HEK293 (cell line): ENCODE results near the gene ADCY7.

Experiments used
- CTCF ChIA-PET: fragments of 350-600 bp; formaldehyde crosslinking; extraction: SDS; loops from one replicate; lab custom pipeline; 2021; ENCODE audit warnings: antibody characterized with exemption; lab: Yijun Ruan, JAX
- POLR2A ChIA-PET: fragments of 300-600 bp; formaldehyde crosslinking; extraction: SDS; loops from one replicate; lab custom pipeline; 2020; ENCODE audit warnings: antibody characterized with exemption, inconsistent platforms; lab: Yijun Ruan, JAX
- H3K27ac ChIP-seq: fragments of 200-500 bp; sonication (Bioruptor generic); 2 replicates; pipeline ENCODE4 v1.5.1; 2014; ENCODE audit warnings: low read depth, low read length, control low read depth, inconsistent platforms; ENCODE audit errors: extremely low read depth
- H3K36me3 ChIP-seq, 2 experiments: fragments of 200-500 bp in 1 of 2; sonication (Bioruptor generic) in 1 of 2; 1 replicate in 1 of 2; 2 replicates in 1 of 2; pipeline ENCODE4 v1.5.1; 2014 to 2017; ENCODE audit warnings: inconsistent platforms in 2 of 2, low read length in 2 of 2; ENCODE audit not compliant: control insufficient read depth in 2 of 2, insufficient read depth in 1 of 2
- H3K4me1 ChIP-seq: fragments of 200-500 bp; sonication (Bioruptor generic); 2 replicates; pipeline ENCODE4 v1.5.1; 2014; ENCODE audit warnings: mild to moderate bottlenecking, low read length, inconsistent platforms; ENCODE audit not compliant: control insufficient read depth, insufficient read depth
- H3K4me3 ChIP-seq: 2 replicates; pipeline ENCODE4 v1.5.1; 2011; ENCODE audit warnings: low read depth, mild to moderate bottlenecking, control low read depth, low read length, moderate library complexity
- H3K9me3 ChIP-seq: fragments of 200-500 bp; sonication (Bioruptor generic); 2 replicates; pipeline ENCODE4 v1.5.1; 2014; ENCODE audit warnings: low read depth, low read length, inconsistent platforms; ENCODE audit not compliant: control insufficient read depth, insufficient read depth
- ATF2 ChIP-seq: fragments of 450-650 bp; formaldehyde crosslinking; IDR thresholded peaks from 2 replicates; pipeline ENCODE4 v1.5.1; 2016; ENCODE audit warnings: missing biosample characterization, missing genetic modification characterization, low read depth
- PRDM1 ChIP-seq: fragments of 450-650 bp; formaldehyde crosslinking; IDR thresholded peaks from 2 replicates; pipeline ENCODE4; 2016; ENCODE audit warnings: missing biosample characterization, missing genetic modification characterization
- PRDM2 ChIP-seq: fragments of 450-650 bp; formaldehyde crosslinking; IDR thresholded peaks from 2 replicates; pipeline ENCODE4 v1.5.1; 2016; ENCODE audit warnings: missing biosample characterization, missing genetic modification characterization, borderline replicate concordance
- SCRT1 ChIP-seq: fragments of 450-650 bp; formaldehyde crosslinking; IDR thresholded peaks from 2 replicates; pipeline ENCODE4 v1.5.1; 2016; ENCODE audit warnings: missing biosample characterization, missing genetic modification characterization, borderline replicate concordance
- ZBTB17 ChIP-seq: fragments of 450-650 bp; formaldehyde crosslinking; IDR thresholded peaks from 2 replicates; pipeline ENCODE4 v1.5.1; 2016; ENCODE audit warnings: missing biosample characterization, missing genetic modification characterization
- ZNF10 ChIP-seq: fragments of 450-650 bp; formaldehyde crosslinking; IDR thresholded peaks from 2 replicates; pipeline ENCODE4 v1.5.1; 2017; ENCODE audit warnings: missing biosample characterization, missing genetic modification characterization
- ZNF114 ChIP-seq: fragments of 450-650 bp; formaldehyde crosslinking; IDR thresholded peaks from 2 replicates; pipeline ENCODE4 v1.5.0; 2017; ENCODE audit warnings: missing biosample characterization, missing genetic modification characterization
- ZNF146 ChIP-seq: fragments of 450-650 bp; formaldehyde crosslinking; IDR thresholded peaks from 2 replicates; pipeline ENCODE4 v1.5.1; 2016; ENCODE audit warnings: missing biosample characterization, missing genetic modification characterization
- ZNF214 ChIP-seq: fragments of 450-650 bp; formaldehyde crosslinking; IDR thresholded peaks from 2 replicates; pipeline ENCODE4 v1.5.1; 2017; ENCODE audit warnings: missing biosample characterization, mild to moderate bottlenecking, missing genetic modification characterization, borderline replicate concordance
- ZNF23 ChIP-seq: fragments of 450-650 bp; formaldehyde crosslinking; IDR thresholded peaks from 2 replicates; pipeline ENCODE4 v1.5.1; 2016; ENCODE audit warnings: missing biosample characterization, missing genetic modification characterization, borderline replicate concordance
- ZNF488 ChIP-seq: fragments of 450-650 bp; formaldehyde crosslinking; IDR thresholded peaks from 2 replicates; pipeline ENCODE4 v1.5.1; 2016; ENCODE audit warnings: missing biosample characterization, missing genetic modification characterization
- ZNF521 ChIP-seq: fragments of 450-650 bp; formaldehyde crosslinking; IDR thresholded peaks from 2 replicates; pipeline ENCODE4 v1.5.1; 2017; ENCODE audit warnings: missing biosample characterization, mild to moderate bottlenecking, missing genetic modification characterization
- ZNF549 ChIP-seq: fragments of 450-650 bp; IDR thresholded peaks from 2 replicates; pipeline ENCODE4 v1.5.1; 2018; ENCODE audit warnings: missing biosample characterization, missing genetic modification characterization, mild to moderate bottlenecking, inconsistent platforms, moderate library complexity
- ZNF623 ChIP-seq: fragments of 450-650 bp; formaldehyde crosslinking; IDR thresholded peaks from 2 replicates; pipeline ENCODE4 v1.5.1; 2016; ENCODE audit warnings: missing biosample characterization, missing genetic modification characterization

The ADCY7 gene

DNA sequence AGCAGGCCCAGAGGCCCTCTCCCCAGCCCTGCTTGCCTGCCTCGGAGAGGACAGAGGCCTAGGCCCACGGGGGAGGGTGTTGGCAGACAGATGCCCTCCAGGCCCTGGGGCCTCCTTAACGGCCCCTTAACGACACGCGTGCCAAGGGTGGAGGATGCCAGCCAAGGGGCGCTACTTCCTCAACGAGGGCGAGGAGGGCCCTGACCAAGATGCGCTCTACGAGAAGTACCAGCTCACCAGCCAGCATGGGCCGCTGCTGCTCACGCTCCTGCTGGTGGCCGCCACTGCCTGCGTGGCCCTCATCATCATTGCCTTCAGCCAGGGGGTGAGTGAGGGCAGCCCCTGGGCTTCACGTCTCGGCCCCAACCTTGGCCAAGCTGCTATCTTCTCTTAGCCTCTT, 21.7 kb downstream of the ADCY7 start:
- Histone ChIP-seq H3K9me3 (no peaks in the 10 kb centered on the region), H3K36me3 (peaks cover 0 to 11% of the 10 kb centered on the region in 2 experiments; a peak in 2 of 3 replicates), H3K4me1 (peaks cover 3% of the 10 kb centered on the region; the same call in 1 of the 2 replicates), H3K27ac (no peak overlapping the region), H3K4me3 (no peak overlapping the region)
- no peak for TF ChIP-seq ZNF214
- no peak for TF ChIP-seq ZNF521
- no peak for TF ChIP-seq ATF2 (tag by site-specific recombination)
- no peak for TF ChIP-seq ZNF488
- TF ChIP-seq PRDM1 (tag by site-specific recombination) = no peak
- no peak for TF ChIP-seq SCRT1
- TF ChIP-seq ZNF549 (tag by site-specific recombination) = no peak
- TF ChIP-seq ZNF146 (tag by site-specific recombination) = no peak
- TF ChIP-seq PRDM2 (tag by site-specific recombination) = no peak
- TF ChIP-seq ZNF10 = no peak
- TF ChIP-seq ZNF623 (tag by site-specific recombination) = no peak
- POLR2A ChIA-PET = no interaction called here
- CTCF ChIA-PET = no interaction called here

- no peak overlapping the region for H3K4me3 ChIP-seq
- peaks cover 0 to 14% of the 10 kb centered on the region in 2 experiments; a peak in 2 of 3 replicates for H3K36me3 ChIP-seq
- CTCF ChIA-PET = interaction anchor here (0.6 to 1.4 kb wide), 3 partner anchors 13 to 701 kb away, joined by 3 to 5 read pairs (median 3); no protein-coding TSS in a partner anchor
- POLR2A ChIA-PET = no interaction called here
- H3K9me3 ChIP-seq = no peaks in the 10 kb centered on the region
- no peak overlapping the region for H3K27ac ChIP-seq
- 0 out of 2 replicates have a peak, but pooled peaks have one; percentile 18 for TF ChIP-seq ZBTB17
- peak; percentile 79; the same call in 1 of the 2 replicates for TF ChIP-seq ZNF23 (tag by site-specific recombination)
- TF ChIP-seq ZNF114 = no peak
- peaks cover 3% of the 10 kb centered on the region; the same call in 1 of the 2 replicates for H3K4me1 ChIP-seq
Observed at GRCh38 chr16:50288920-50289319, 22.6 kb downstream of the ADCY7 start.
